ENCODE measurements around the gene PAK4. TPM values are rescaled to one million over a fixed set of nuclear protein-coding genes. Genes with fewer than 3 reads are reported as not detected.

Gene PAK4
- total and polyA plus RNA-seq, 2 of the 8 experiments (the other 6 are each of a cell fraction or from before 2014, with no cell fraction given), result 50.7 to 64.4 TPM

GRCh38 chr19:39165857-39166256, 40.3 kb downstream of the PAK4 start (continued):
- TF ChIP-seq CHD7 (IDR thresholded peaks at IDR 0.05; ENCODE audit: insufficient replicate concordance, low read length), result no peak
- no peak for TF ChIP-seq TEAD4 (IDR thresholded peaks at IDR 0.05; ENCODE audit: low read depth, low read length)
